SK-N-SH (cell line): ENCODE measurements around the gene CHST12. TPM values are rescaled to one million over a fixed set of nuclear protein-coding genes. Genes with fewer than 3 reads are reported as not detected.
A peak's percentile ranks its signal among the peaks of the same experiment; 100 is the strongest.

Experiments used
- CTCF ChIA-PET: fragments of 300-600, 350-600 bp; formaldehyde crosslinking; extraction: SDS; loops from one replicate; lab custom pipeline; 2021; lab: Yijun Ruan, JAX
- POLR2A ChIA-PET: fragments of 350-600 bp; sonication (Branson Sonifier 250); formaldehyde crosslinking; extraction: SDS; loops from one replicate; lab custom pipeline; 2020; ENCODE audit warnings: antibody characterized with exemption, inconsistent platforms; lab: Yijun Ruan, JAX
- DNase-seq: peaks from one replicate; pipeline ENCODE4 v3.0.0; 2012
- H2AFZ ChIP-seq: fragments of 200-600 bp; sonication (generic); 2 replicates; pipeline ENCODE4 v1.8.1; 2016; ENCODE audit warnings: antibody characterized with exemption, mild to moderate bottlenecking, low read depth
- H3F3A ChIP-seq: fragments of 200-600 bp; sonication (generic); replicated peaks from 2 replicates; pipeline ENCODE3; 2016; ENCODE audit warnings: antibody characterized with exemption, mild to moderate bottlenecking; ENCODE audit not compliant: insufficient read depth
- H3K27ac ChIP-seq, 2 experiments: fragments of 200-500 bp in 1 of 2; fragments of 200-600 bp in 1 of 2; sonication (Bioruptor generic) in 1 of 2; sonication (generic), shearing (Covaris generic) in 1 of 2; 2 replicates each; pipeline versions ENCODE4 v1.5.1 to v1.6.1; 2014 to 2016; ENCODE audit warnings: low read depth in 2 of 2, inconsistent platforms in 1 of 2, low read length in 1 of 2, mild to moderate bottlenecking in 1 of 2, mixed read lengths in 1 of 2
- H3K27me3 ChIP-seq: fragments of 200-600 bp; sonication (generic), shearing (Covaris generic); 2 replicates; pipeline ENCODE4 v1.6.1; 2016; ENCODE audit warnings: mixed run types; ENCODE audit not compliant: insufficient read depth
- H3K36me3 ChIP-seq, 2 experiments: fragments of 200-500 bp in 1 of 2; fragments of 200-600 bp in 1 of 2; sonication (Bioruptor generic) in 1 of 2; sonication (generic) in 1 of 2; replicated peaks in 1 of 2; 2 replicates each; pipeline versions ENCODE3 to v1.5.1; 2014 to 2016; ENCODE audit warnings: low read length in 1 of 2, mild to moderate bottlenecking in 1 of 2; ENCODE audit not compliant: insufficient read depth in 2 of 2, control insufficient read depth in 1 of 2
- H3K4me1 ChIP-seq, 2 experiments: fragments of 200-500 bp in 1 of 2; fragments of 200-600 bp in 1 of 2; sonication (Bioruptor generic) in 1 of 2; sonication (generic), shearing (Covaris generic) in 1 of 2; 2 replicates each; pipeline versions ENCODE4 v1.5.1 to v1.6.1; 2014 to 2016; ENCODE audit warnings: low read depth in 1 of 2, low read length in 1 of 2, mixed run types in 1 of 2; ENCODE audit not compliant: insufficient read depth in 2 of 2, control insufficient read depth in 1 of 2
- H3K4me2 ChIP-seq: fragments of 200-600 bp; sonication (generic), shearing (Covaris generic); 2 replicates; pipeline ENCODE4 v1.6.1; 2017; ENCODE audit warnings: mixed run types
- H3K4me3 ChIP-seq, 2 experiments: fragments of 200-500 bp in 1 of 2; fragments of 200-600 bp in 1 of 2; sonication (Bioruptor generic) in 1 of 2; sonication (generic), shearing (Covaris generic) in 1 of 2; 2 replicates each; pipeline versions ENCODE4 v1.5.1 to v1.8.1; 2014 to 2016; ENCODE audit warnings: low read depth in 2 of 2, inconsistent platforms in 1 of 2, low read length in 1 of 2, mild to moderate bottlenecking in 1 of 2, mixed read lengths in 1 of 2, moderate library complexity in 1 of 2
- H3K79me2 ChIP-seq: fragments of 200-600 bp; sonication (generic); 2 replicates; pipeline ENCODE4 v1.8.1; 2017; ENCODE audit warnings: mild to moderate bottlenecking; ENCODE audit not compliant: insufficient read depth
- H3K9ac ChIP-seq: fragments of 200-600 bp; sonication (generic); 2 replicates; pipeline ENCODE4 v1.6.1; 2017; ENCODE audit warnings: mixed run types
- H3K9me2 ChIP-seq: fragments of 200-600 bp; sonication (generic); 2 replicates; pipeline ENCODE4 v1.6.1; 2017; ENCODE audit warnings: mixed run types
- H3K9me3 ChIP-seq: fragments of 200-600 bp; sonication (generic); 2 replicates; pipeline ENCODE4 v1.6.1; 2017; ENCODE audit warnings: mixed run types, mild to moderate bottlenecking, moderate library complexity
- H4K20me1 ChIP-seq: fragments of 200-600 bp; sonication (generic); 2 replicates; pipeline ENCODE4 v1.6.1; 2017; ENCODE audit warnings: mild to moderate bottlenecking, mixed run types; ENCODE audit not compliant: insufficient read depth
- CHD2 ChIP-seq: fragments of 150-350 bp; IDR thresholded peaks from 2 replicates; pipeline ENCODE4 v1.6.1; 2018; ENCODE audit warnings: low read length; ENCODE audit not compliant: partially characterized antibody
- ELF1 ChIP-seq: IDR thresholded peaks from 2 replicates; pipeline ENCODE4 v1.4.0; 2012
- FOSL2 ChIP-seq: IDR thresholded peaks from 2 replicates; pipeline ENCODE4 v1.4.0; 2012; ENCODE audit warnings: low read depth, mild to moderate bottlenecking, moderate library complexity, borderline replicate concordance
- FOXJ3 ChIP-seq: sonication (generic); formaldehyde crosslinking; IDR thresholded peaks from 2 replicates; pipeline ENCODE4 v1.5.1; 2020; ENCODE audit warnings: mild to moderate bottlenecking, missing genetic modification reagents
- MEF2A ChIP-seq: IDR thresholded peaks from 2 replicates; pipeline ENCODE4 v1.4.0; 2012; ENCODE audit warnings: low read depth, borderline replicate concordance
- RAD21 ChIP-seq: IDR thresholded peaks from 2 replicates; pipeline ENCODE4 v1.6.1; 2012; ENCODE audit warnings: mild to moderate bottlenecking, low read length
- RCOR1 ChIP-seq: fragments of 150-350 bp; IDR thresholded peaks from 2 replicates; pipeline ENCODE4 v1.6.1; 2017; ENCODE audit warnings: antibody characterized with exemption, low read length
- REST ChIP-seq: IDR thresholded peaks from 2 replicates; pipeline ENCODE4 v1.6.1; 2012; ENCODE audit warnings: mild to moderate bottlenecking, low read depth, low read length, moderate library complexity
- SMC3 ChIP-seq: IDR thresholded peaks from 2 replicates; pipeline ENCODE4 v1.6.1; 2012; ENCODE audit warnings: low read depth, low read length, improper control_type of control experiment
- WGBS: methylation state at CpG from one replicate; pipeline ENCODE4 v1.1.6; 2017; ENCODE audit warnings: low lambda C conversion rate; 5-methylcytosine and 5-hydroxymethylcytosine counted together
- polyA plus RNA-seq, 3 experiments: library from polyadenylated mRNA; depleted of rRNA; stranded (reverse); fragments of >200 nt; gene quantifications; 2 replicates each; pipeline ENCODE4 v1.2.3, GENCODE V29; 2012
- TF ChIP-seq, protein P1 (sequence below): IDR thresholded peaks from 2 replicates; pipeline ENCODE4 v1.4.0; 2012; ENCODE audit warnings: low read depth, borderline replicate concordance
- TF ChIP-seq, protein P2 (sequence below): fragments of 200-600 bp; sonication (generic); IDR thresholded peaks from 2 replicates; pipeline ENCODE4 v1.6.1; 2017; ENCODE audit warnings: antibody characterized with exemption, mild to moderate bottlenecking, moderate library complexity

The CHST12 gene
- polyA plus RNA-seq, 1 of the 3 experiments (the other 2 are of a cell fraction), result 32.7 TPM

GRCh38 chr7:2476776-2477446, 73.5 kb downstream of the CHST12 start:
- H3K9ac ChIP-seq, result no peak overlapping the region
- no peaks in the 10 kb centered on the region for H3K36me3 ChIP-seq
- no peaks in the 10 kb centered on the region for H3K27me3 ChIP-seq
- POLR2A ChIA-PET, result no interaction called here
- H3K9me3 ChIP-seq, result no peaks in the 10 kb centered on the region
- WGBS, result 69% methylated on average over 25 of the region's 25 CpGs
- no peaks in the 10 kb centered on the region for H3K9me2 ChIP-seq
- CTCF ChIA-PET, result interaction anchor here (0.6 to 5.8 kb wide), 7 partner anchors 7 to 206 kb away, joined by 3 to 48 read pairs (median 3); no protein-coding TSS in a partner anchor
- no peaks in the 10 kb centered on the region for H4K20me1 ChIP-seq
- H3K4me3 ChIP-seq, result no peak overlapping the region
- DNase-seq, result no peak
- no peak overlapping the region for H3K27ac ChIP-seq
- TF ChIP-seq REST (no peak), FOSL2 (no peak), MEF2A (no peak)
- H3K4me2 ChIP-seq, result no peak overlapping the region
- H3F3A ChIP-seq, result no peaks in the 10 kb centered on the region
- H3K4me1 ChIP-seq, result peaks cover 0 to 12% of the 10 kb centered on the region in 2 experiments; a peak in 1 of 4 replicates
- no peaks in the 10 kb centered on the region for H3K79me2 ChIP-seq
- no peak overlapping the region for H2AFZ ChIP-seq

GRCh38 chr7:2477447-2478398, 74.3 kb downstream of the CHST12 start:
- POLR2A ChIA-PET, result interaction anchor here (0.6 kb wide), 1 partner anchor 76 kb away, joined by 3 read pairs; no protein-coding TSS in a partner anchor
- DNase-seq, result peak; percentile 100
- Histone ChIP-seq H4K20me1 (no peaks in the 10 kb centered on the region), H3K9me3 (no peaks in the 10 kb centered on the region), H3F3A (no peaks in the 10 kb centered on the region), H2AFZ (peak overlapping the region; percentile 74; the same call in 1 of the 2 replicates), H3K4me1 (peaks cover 0 to 12% of the 10 kb centered on the region in 2 experiments; a peak in 1 of 4 replicates), H3K27ac (no peak overlapping the region), H3K4me2 (peak overlapping the region; percentile 50; the same call in 1 of the 2 replicates), H3K36me3 (no peaks in the 10 kb centered on the region), H3K27me3 (no peaks in the 10 kb centered on the region), H3K79me2 (no peaks in the 10 kb centered on the region), H3K4me3 (no peak overlapping the region), H3K9me2 (no peaks in the 10 kb centered on the region), H3K9ac (no peak overlapping the region)
- TF ChIP-seq, protein P1, sequence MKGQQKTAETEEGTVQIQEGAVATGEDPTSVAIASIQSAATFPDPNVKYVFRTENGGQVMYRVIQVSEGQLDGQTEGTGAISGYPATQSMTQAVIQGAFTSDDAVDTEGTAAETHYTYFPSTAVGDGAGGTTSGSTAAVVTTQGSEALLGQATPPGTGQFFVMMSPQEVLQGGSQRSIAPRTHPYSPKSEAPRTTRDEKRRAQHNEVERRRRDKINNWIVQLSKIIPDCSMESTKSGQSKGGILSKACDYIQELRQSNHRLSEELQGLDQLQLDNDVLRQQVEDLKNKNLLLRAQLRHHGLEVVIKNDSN, result no peak
- TF ChIP-seq FOXJ3 (no peak), RAD21 (peak; percentile 93), CHD2 (peak; percentile 52), ELF1 (no peak), RCOR1 (0 out of 2 replicates have a peak, but pooled peaks have one; percentile 30), SMC3 (peak; percentile 96)
- TF ChIP-seq, protein P2, sequence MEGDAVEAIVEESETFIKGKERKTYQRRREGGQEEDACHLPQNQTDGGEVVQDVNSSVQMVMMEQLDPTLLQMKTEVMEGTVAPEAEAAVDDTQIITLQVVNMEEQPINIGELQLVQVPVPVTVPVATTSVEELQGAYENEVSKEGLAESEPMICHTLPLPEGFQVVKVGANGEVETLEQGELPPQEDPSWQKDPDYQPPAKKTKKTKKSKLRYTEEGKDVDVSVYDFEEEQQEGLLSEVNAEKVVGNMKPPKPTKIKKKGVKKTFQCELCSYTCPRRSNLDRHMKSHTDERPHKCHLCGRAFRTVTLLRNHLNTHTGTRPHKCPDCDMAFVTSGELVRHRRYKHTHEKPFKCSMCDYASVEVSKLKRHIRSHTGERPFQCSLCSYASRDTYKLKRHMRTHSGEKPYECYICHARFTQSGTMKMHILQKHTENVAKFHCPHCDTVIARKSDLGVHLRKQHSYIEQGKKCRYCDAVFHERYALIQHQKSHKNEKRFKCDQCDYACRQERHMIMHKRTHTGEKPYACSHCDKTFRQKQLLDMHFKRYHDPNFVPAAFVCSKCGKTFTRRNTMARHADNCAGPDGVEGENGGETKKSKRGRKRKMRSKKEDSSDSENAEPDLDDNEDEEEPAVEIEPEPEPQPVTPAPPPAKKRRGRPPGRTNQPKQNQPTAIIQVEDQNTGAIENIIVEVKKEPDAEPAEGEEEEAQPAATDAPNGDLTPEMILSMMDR, result peak; percentile 91
- 30% methylated on average over 15 of the region's 34 CpGs for WGBS
- CTCF ChIA-PET, result interaction anchor here (0.5 to 5.8 kb wide), 42 partner anchors 8 to 241 kb away, joined by 3 to 48 read pairs (median 5); partner anchors contain the start of gene IQCE
